ENCODE results near the gene OLFML2A. TPM values are rescaled to one million over a fixed set of nuclear protein-coding genes. Genes with fewer than 3 reads are reported as not detected.
A peak's percentile ranks its signal among the peaks of the same experiment; 100 is the strongest.
"Not testable (repeated sequence)": the region's sequence is repeated elsewhere in the genome, so short reads cannot be mapped to it uniquely, and the experiment has no call there.

OLFML2A gene
- polyA plus RNA-seq, 1 donor from 2014 or later: 0.20 TPM

DNA sequence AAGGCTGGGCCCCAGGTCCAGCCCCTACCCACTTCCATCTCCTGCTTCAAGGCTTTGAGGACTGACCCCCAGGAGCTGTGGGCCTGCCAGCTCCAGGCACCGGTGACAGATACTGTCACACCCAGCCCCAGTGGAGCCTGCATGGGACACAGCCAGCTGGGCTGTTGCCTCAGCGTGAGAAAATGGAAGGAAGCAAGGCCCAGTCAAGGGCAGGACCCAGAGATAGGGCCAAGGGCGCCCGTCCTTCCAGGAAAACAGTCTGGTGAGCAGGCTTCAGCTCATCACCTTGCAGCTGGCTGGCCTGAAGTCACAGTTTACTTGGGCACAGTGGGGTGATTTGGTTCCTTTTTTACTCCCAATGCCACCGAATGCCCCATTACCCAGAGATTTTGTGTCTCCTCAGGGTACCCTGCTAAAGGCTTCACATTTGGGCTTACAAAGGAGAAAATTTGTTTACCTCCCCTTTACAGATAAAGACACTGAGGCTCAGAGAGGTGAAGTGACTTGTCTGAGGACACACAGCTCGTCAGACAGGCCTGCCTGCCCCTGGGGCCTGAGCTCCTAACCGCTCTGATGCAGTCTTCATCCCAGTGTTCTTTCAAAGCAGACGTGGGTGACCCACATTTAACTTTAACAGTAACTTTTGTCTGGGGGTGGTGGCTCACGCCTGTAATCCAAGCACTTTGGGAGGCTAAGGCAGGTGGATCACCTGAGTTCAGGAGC lies 54.9 kb downstream of the OLFML2A start:
- H3K27ac Mint-ChIP-seq: no peak overlapping the region
- no peak overlapping the region for H3K4me3 Mint-ChIP-seq
- no peaks in the 10 kb centered on the region for H3K27me3 Mint-ChIP-seq
- H3K9me3 Mint-ChIP-seq: no peaks in the 10 kb centered on the region
- H3K36me3 Mint-ChIP-seq: no peaks in the 10 kb centered on the region
- peaks cover 0 to 2% (median 0%) of the 10 kb centered on the region in 3 donors for H3K4me1 Mint-ChIP-seq

DNA sequence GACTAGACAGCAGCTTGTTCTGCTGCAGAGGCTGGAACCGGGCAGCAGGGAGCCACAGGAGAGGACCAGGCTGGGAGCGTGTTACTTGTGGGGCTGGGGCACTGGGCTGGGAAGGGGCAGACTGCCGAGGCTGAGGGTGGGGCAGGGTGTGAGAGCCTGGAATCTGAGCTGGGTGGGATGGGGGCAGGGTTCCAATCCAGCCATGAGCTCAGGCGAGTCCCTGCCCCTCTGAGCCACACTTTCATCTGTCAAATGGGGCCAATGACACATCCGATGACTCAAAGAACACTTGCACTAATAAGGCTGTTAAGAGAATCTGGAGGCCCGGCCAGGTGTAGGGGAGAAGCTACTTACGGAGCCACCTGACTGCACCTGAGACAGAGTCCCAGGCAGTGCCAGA lies 57.7 kb downstream of the OLFML2A start:
- H3K27me3 Mint-ChIP-seq: peaks cover 5% of the 10 kb centered on the region
- no peak overlapping the region for H3K27ac Mint-ChIP-seq
- no peaks in the 10 kb centered on the region for H3K9me3 Mint-ChIP-seq
- H3K4me3 Mint-ChIP-seq: no peak overlapping the region
- H3K4me1 Mint-ChIP-seq: peaks cover 0 to under 1% (median 0%) of the 10 kb centered on the region in 3 donors
- no peaks in the 10 kb centered on the region for H3K36me3 Mint-ChIP-seq

- no peaks in the 10 kb centered on the region for H3K36me3 Mint-ChIP-seq
- no peaks in the 10 kb centered on the region for H3K9me3 Mint-ChIP-seq
- H3K4me3 Mint-ChIP-seq: no peak overlapping the region
- H3K27ac Mint-ChIP-seq: no peak overlapping the region
- peaks cover 0 to 1% (median 0%) of the 10 kb centered on the region in 3 donors for H3K4me1 Mint-ChIP-seq
- peaks cover 5% of the 10 kb centered on the region for H3K27me3 Mint-ChIP-seq
Observed at GRCh38 chr9:124835026-124835557, 58.2 kb downstream of the OLFML2A start.

GRCh38 chr9:124838132-124838531 lies 61.2 kb downstream of the OLFML2A start:
- H3K36me3 Mint-ChIP-seq, H3K27ac Mint-ChIP-seq, H3K9me3 Mint-ChIP-seq, H3K4me1 Mint-ChIP-seq, H3K27me3 Mint-ChIP-seq, H3K4me3 Mint-ChIP-seq: not testable (repeated sequence)

DNA sequence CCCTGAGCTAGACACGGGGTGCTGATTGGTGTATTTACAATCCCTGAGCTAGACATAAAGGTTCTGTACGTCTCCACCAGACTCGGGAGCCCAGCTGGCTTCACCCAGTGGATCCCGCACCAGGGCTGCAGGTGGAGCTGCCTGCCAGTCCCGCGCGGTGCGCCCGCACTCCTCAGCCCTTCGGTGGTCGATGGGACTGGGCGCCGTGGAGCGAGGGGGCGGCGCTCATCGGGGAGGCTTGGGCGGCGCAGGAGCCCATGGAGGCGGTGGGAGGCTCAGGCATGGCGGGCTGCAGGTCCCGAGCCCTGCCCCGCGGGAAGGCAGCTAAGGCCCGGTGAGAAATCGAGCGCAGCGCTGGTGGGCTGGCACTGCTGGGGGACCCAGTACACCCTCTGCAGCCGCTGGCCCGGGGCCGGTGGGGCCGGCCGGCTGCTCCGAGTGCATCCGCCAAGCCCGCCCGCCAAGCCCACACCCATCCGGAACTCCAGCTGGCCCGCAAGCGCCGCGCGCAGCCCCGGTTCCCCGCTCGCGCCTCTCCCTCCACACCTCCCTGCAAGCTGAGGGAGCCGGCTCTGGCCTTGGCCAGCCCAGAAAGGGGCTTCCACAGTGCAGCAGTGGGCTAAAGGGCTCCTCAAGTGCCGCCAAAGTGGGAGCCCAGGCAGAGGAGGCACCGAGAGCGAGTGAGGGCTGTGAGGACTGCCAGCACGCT lies 61.8 kb downstream of the OLFML2A start:
- H3K27ac Mint-ChIP-seq, H3K27me3 Mint-ChIP-seq, H3K36me3 Mint-ChIP-seq, H3K4me3 Mint-ChIP-seq, H3K4me1 Mint-ChIP-seq, H3K9me3 Mint-ChIP-seq: not testable (repeated sequence)

GRCh38 chr9:124839612-124840299 lies 62.8 kb downstream of the OLFML2A start:
- no peak overlapping the region for H3K27ac Mint-ChIP-seq
- no peaks in the 10 kb centered on the region for H3K36me3 Mint-ChIP-seq
- peaks cover 0 to 1% (median 0%) of the 10 kb centered on the region in 3 donors for H3K4me1 Mint-ChIP-seq
- H3K9me3 Mint-ChIP-seq: no peaks in the 10 kb centered on the region
- H3K4me3 Mint-ChIP-seq: no peak overlapping the region
- H3K27me3 Mint-ChIP-seq: peaks cover 6% of the 10 kb centered on the region

DNA sequence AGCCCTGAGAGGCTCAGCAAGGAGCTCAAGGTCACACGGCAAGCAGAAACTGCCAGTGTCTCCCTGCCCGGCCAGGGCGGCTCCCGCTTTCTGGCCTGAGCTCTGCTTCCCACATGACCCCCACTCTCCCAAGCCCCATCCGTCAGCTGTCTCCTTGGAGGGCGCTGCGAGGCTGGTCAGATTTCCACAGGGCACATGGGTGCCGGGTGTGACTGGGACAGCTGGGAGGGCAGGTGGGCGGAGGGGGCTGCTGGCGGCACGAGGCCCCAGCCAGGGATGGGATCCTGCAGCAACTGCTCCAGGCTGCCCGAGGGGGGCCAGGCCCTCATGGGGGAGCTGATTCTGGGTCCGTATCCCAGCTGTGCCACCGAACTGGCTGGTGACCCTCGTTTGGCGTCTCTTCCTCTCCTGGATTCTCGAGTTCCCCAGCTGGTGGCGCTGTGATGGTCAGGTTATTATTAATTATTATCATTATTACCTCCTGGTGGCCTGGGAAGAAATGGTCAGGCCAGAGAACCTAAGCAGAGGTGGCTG lies 63.4 kb downstream of the OLFML2A start:
- no peaks in the 10 kb centered on the region for H3K36me3 Mint-ChIP-seq
- no peaks in the 10 kb centered on the region for H3K9me3 Mint-ChIP-seq
- no peak overlapping the region for H3K27ac Mint-ChIP-seq
- no peak overlapping the region for H3K4me3 Mint-ChIP-seq
- H3K27me3 Mint-ChIP-seq: peaks cover 6% of the 10 kb centered on the region
- H3K4me1 Mint-ChIP-seq: peaks cover 0 to 1% (median 0%) of the 10 kb centered on the region in 3 donors

DNA sequence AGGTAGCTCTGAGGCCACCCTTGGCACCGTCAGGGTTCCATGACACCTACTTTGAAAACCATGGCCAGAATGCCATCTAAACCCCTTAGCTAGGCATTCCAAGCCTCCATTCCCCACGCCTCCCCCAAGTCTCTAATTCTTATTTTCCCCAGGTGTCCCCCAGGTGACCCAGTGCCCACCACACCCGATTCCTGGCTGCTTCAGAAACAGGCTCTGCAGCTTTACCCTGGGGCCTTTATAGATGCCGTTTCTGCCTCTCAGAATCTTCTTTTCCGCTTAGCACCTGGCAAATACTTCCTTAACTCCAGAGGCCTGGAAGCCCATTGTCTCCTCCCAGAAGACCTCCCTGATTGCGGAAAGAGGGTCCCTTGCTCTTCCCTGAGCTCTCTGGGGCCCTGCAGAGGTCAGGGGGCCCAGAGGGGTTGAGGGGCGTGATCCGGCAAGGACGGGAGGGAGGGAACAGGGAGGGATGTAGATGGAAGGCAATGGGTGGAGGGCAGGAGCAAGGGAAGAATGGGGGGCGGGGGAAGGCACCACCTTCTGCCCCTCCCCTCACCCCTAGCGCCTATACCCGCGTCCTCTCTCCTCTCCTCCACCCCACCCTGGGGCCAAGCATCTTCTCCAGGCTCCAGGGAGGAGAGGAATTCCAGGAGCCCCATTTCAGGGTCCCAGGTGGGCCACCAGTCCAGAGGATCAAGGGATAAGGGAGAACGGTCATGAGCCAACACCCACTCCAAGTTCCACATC lies 64.3 kb downstream of the OLFML2A start:
- Mint-ChIP-seq H3K27ac (no peak overlapping the region), H3K4me3 (no peak overlapping the region), H3K9me3 (no peaks in the 10 kb centered on the region), H3K27me3 (peaks cover 6% of the 10 kb centered on the region), H3K4me1 (peaks cover 0 to 1% (median 0%) of the 10 kb centered on the region in 3 donors), H3K36me3 (no peaks in the 10 kb centered on the region)

DNA sequence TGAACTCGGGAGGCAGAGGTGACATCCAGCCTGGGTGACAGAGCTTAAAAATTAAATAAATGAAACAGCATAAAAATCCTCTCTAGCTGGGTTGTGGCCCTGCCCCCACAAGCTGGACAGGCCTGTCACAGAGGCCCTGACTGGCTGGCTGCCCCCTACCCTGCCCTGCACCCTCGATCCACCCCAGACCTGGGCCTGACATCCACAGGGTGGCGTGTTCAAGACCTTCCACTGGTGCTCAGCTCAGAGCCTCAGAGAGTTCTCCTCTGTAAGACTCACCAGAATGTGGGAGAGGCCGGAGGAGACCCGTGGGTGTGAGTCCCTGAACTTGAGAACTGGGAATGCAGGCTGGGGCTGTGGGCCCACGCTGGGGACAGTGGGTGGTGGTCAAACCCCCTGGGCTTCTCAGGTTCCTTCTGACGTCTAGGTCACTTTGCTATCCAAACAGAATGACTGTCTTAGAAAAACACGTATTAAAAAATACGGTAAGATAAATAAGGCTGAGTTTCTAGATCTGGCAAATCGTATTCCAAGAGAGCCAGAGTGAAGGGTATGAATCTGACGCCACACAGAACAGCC lies 66.6 kb downstream of the OLFML2A start:
- peaks cover 1% of the 10 kb centered on the region for H3K27me3 Mint-ChIP-seq
- no peak overlapping the region for H3K4me3 Mint-ChIP-seq
- H3K9me3 Mint-ChIP-seq: no peaks in the 10 kb centered on the region
- peaks cover 0 to 1% (median 0%) of the 10 kb centered on the region in 3 donors for H3K4me1 Mint-ChIP-seq
- no peaks in the 10 kb centered on the region for H3K36me3 Mint-ChIP-seq
- H3K27ac Mint-ChIP-seq: no peak overlapping the region

DNA sequence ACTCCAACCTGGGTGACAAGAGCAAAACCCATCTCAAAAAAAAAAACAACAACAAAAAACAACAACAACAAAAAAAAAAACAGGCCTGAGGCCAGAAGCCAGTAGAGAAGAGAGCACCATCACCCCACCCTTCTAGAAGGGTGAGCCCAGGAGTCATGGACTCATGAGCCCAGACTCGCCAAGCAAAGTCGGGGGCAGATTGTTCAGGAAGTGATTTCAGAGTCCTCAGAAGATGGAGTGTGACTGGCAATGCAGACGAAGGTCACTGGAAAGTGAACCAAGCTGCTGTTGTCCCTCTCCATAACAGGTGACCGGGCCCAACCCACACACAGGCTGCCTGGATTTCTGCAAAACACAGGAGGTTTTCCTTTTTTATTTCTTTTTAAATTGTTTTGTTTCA lies 67.4 kb downstream of the OLFML2A start:
- H3K4me3 Mint-ChIP-seq: no peak overlapping the region
- H3K4me1 Mint-ChIP-seq: peaks cover 0 to 1% (median 0%) of the 10 kb centered on the region in 3 donors
- H3K27ac Mint-ChIP-seq: peak overlapping the region in 1 of 3 donors; percentile 35
- H3K27me3 Mint-ChIP-seq: peaks cover 1% of the 10 kb centered on the region
- H3K36me3 Mint-ChIP-seq: no peaks in the 10 kb centered on the region
- H3K9me3 Mint-ChIP-seq: no peaks in the 10 kb centered on the region

- not testable (repeated sequence) for H3K27me3 Mint-ChIP-seq, H3K4me3 Mint-ChIP-seq, H3K36me3 Mint-ChIP-seq, H3K27ac Mint-ChIP-seq, H3K4me1 Mint-ChIP-seq, H3K9me3 Mint-ChIP-seq
Observed at GRCh38 chr9:124846467-124846866, 69.5 kb downstream of the OLFML2A start.

- Mint-ChIP-seq H3K27me3 (peaks cover 1% of the 10 kb centered on the region), H3K9me3 (no peaks in the 10 kb centered on the region), H3K4me3 (no peak overlapping the region), H3K27ac (no peak overlapping the region), H3K4me1 (no peaks in the 10 kb centered on the region), H3K36me3 (no peaks in the 10 kb centered on the region)
Observed at GRCh38 chr9:124846969-124847368, 70.0 kb downstream of the OLFML2A start.

- H3K36me3 Mint-ChIP-seq: no peaks in the 10 kb centered on the region
- no peak overlapping the region for H3K4me3 Mint-ChIP-seq
- H3K9me3 Mint-ChIP-seq: no peaks in the 10 kb centered on the region
- no peaks in the 10 kb centered on the region for H3K27me3 Mint-ChIP-seq
- H3K27ac Mint-ChIP-seq: no peak overlapping the region
- H3K4me1 Mint-ChIP-seq: peaks cover 0 to 5% (median 4%) of the 10 kb centered on the region in 3 donors
Observed at GRCh38 chr9:124849801-124850200, 72.9 kb downstream of the OLFML2A start.

GRCh38 chr9:124852121-124852828 lies 75.3 kb downstream of the OLFML2A start:
- Mint-ChIP-seq H3K4me3 (peak overlapping the region in 1 of 4 donors; percentile 70), H3K27ac (no peak overlapping the region), H3K4me1 (peaks cover 0 to 8% (median 8%) of the 10 kb centered on the region in 3 donors), H3K36me3 (no peaks in the 10 kb centered on the region), H3K9me3 (no peaks in the 10 kb centered on the region), H3K27me3 (no peaks in the 10 kb centered on the region)
